GM19397 (cell line): Measurements from ENCODE around the gene GLYATL1B.
"Not testable (repeated sequence)": the region's sequence is repeated elsewhere in the genome, so short reads cannot be mapped to it uniquely, and the experiment has no call there.

ENCODE experiments used
- ATAC-seq: cut with Tn5 transposase; IDR thresholded peaks from one replicate; pipeline ENCODE4 v1.9.1; 2021; ENCODE audit warnings: mild to moderate bottlenecking, moderate library complexity; ENCODE audit not compliant: unreplicated experiment

GLYATL1B gene

DNA sequence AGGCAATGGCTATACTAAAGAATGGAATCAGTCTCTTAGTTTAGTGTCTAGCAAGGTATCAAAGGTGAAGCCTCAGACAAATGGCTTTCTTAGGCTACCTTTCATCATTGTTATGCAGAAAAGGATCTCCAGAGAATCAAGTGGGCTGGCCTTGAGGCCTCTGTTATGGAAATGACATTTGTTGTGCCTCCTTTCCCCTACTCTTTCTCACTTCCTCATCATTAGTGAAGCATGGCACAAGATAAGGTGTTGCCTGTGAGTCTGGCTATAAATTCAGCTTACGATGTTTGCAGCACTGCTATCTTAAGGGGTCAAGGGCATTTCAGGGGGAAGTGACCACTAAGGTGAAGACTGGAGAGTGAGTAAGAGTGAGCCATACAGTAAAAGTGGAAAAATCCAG lies 9.1 kb downstream of the GLYATL1B start:
- peak; percentile 73 for ATAC-seq

DNA sequence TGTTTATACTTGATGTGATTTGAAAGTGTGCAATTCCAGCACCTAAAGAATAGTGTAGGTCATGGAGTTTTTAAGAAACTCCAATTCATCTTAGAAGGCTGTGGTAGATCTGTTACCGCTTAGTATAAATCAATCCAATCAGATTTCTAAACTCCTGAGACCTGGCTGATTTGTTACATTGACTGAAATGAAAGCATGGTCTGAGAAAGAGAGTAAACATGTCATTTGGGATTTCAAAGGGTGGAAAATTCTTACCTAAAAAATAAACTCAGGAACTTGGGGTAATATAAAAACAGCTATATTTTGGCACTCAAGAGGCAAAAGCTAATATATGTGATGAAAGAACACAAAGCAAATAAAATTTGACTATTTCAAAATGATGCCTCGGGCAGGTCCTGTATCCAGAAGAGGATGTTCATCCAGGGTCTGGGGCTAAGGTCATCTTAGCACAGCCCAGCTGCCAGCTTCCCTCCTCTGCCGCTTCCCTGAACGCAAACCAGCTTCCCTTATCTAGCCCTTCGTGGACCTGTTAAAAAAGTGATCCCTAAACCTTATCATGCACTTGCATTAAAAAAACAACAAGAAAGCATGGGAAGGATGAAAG lies 10.0 kb downstream of the GLYATL1B start:
- ATAC-seq, result not testable (repeated sequence)

DNA sequence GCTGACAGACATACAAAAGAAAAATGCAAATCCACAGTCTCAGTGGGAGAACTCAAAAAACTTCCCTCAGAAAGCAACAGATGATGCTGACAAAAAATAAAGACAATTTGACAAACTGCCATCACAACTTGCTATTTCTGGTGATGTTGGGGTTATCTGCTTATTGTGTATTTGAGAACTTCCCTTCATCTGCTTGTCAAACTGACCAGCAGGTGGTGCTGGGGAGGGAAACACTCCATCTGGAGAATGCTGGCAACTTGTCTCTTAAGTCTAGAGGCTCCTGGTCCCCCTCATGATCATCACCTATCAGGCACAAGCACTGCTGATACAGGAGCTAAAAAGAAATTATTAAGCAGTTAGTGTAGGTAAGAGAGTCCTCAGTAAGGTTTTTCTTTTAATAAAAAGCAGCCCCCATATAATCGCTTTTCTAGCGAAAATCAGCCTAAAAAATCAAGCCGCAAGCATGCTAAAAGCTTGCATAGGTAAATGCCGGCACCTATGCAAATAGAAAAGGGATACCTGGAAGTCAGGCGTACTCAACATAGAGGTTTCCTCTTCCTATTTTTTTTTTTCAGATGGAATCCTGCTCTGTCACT lies 11.1 kb downstream of the GLYATL1B start:
- no peak for ATAC-seq

DNA sequence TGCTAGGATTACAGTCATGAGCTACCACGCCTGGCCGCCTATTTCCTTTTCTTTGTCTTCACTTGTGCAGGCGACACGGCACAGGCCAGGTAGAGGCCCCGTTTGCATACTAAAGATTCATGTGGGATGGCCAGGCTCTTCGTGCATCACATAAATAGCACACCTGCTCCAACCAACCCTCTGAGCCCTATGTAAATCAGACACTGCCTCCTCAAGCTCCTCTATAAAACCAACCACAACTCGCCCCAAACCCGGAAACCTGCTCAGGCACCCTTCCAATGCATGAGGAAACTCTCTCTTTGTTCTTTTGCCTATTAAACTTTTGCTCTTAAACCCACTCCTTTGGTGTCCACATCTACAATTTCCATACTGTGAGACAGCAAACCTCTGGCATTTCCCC lies 11.8 kb downstream of the GLYATL1B start:
- not testable (repeated sequence) for ATAC-seq

DNA sequence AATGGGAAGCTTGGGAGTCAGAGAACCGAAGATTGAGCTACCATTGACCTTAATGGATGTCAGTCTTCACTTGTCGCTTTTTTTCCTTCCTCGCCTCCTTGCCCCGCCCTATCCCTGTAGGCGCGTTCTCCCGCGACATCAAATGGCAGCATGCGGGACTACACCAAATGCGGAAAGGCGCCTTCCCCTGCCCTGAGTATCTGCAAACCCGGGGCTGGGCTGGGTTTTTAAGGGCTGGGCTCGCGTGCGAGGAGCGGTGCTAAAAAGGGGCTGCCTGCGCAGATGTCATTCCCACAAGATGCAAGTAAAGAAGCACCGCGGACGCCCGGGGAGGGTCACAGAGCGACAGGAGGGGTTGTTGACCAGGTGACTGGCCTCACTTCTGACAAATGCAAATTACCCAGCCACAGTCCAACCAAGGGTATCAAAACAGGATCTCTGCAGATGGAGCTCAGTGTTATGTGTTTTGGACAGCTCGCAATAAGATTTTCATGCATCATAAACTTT lies 16.2 kb downstream of the GLYATL1B start:
- ATAC-seq, result peak; percentile 70

DNA sequence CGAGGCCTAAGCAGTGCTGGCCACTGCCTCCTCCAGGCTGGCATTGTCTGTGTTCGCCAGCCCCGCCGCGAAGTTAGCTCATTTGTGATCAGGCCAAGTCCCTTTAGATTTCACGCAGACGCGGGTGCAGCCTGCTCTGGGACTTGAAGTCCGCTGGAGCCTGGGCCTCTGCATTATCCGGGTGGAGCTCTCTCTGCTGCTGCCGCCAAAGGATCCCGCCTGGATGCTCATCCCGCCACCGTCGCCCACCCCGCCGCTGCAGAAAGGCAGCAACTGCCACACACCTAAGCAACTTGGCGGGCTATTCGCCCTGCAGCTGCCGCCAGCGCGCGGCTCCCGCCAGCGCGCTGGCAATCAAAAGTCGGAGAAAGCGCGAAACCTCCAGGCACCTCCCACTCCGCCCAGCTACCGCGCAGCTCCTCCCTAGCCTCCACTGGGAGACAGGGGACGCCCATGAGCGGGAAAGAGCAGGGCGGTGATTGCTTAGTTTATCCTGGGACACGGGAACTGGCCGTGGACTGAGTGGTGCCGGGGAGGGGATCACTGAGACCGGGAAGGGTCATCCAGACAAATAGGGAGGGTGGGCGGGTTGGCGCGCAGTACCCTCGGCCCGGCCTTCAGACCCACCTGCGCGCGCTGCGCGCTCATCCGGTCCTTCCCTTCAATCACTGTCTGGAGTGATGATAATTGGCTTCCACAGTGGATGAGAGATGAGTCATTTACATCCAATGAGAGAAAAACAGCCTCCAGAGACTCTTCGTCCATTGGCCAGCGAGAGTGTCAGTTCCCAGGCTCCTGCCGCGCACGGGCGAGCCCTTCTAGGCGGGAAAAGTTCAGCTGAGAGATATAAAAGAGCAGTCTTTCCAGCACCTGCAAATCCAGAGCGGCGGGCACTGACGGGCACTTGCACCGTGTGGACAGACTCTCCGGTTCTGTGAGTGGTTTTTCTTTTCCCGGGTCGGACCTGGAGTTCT lies 20.5 kb downstream of the GLYATL1B start, which contains the start of gene FAM111B:
FAM111B (plus strand) TSS at position 875 of the 974 bp plus-strand sequence. CDS start 2,389 bp downstream, outside the sequence.
- peak; percentile 59 for ATAC-seq

DNA sequence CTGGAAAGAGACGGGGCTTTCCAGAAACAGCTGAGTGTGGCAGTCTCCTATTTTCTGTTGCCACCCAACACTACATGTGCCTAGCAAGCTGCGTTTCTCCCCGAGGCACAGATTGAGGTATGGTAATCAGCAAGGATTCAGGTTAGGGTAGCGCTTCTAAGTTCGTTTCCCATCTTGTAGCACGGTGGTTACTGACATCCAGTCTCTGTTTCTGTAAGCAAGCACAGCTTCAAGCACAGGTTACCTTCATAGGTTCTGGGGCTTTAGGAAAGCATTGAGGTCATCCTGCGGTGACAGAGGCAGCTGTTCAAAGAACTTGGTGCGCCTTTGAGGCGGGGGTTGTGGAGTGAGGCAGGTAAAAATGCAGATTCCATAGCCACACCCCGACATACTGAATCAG lies 21.6 kb downstream of the GLYATL1B start:
- peak; percentile 27 for ATAC-seq

DNA sequence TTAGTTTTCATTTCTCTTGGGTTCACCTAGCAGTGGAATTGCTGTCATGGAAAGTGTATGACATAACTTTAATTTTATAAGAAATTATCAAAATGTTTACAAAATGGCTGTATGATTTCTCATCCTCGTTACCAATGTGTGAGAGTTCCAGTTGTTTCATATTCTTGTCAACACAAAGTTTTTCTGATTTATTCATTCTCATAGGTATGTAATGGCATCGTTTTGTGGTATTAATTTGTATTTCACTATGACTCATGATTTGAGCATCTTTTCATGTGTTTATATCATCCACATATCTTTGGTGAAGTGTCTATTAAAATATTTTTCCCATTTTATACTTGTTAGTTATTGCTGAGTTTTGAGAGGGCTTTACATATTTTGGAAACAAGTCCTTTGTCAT lies 26.4 kb downstream of the GLYATL1B start:
- ATAC-seq, result no peak

DNA sequence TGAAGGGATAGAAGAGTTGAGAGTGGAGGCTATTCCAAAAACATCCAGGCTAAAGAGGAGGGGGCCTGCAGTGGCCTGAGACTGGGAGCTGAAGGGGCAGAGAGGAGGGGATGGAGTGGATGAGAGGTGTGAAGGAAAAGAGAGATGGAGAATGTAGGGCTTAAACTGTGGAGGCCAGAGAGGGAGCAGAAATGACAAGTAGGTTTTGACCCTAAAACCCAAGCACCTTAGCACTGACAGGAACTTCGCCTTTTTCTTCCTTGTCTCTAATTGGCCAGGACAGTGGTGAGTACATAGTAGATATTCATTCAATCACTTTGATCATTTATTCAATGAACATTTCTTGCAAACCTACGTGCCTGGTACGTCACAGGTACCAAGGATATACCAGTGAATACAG lies 28.2 kb downstream of the GLYATL1B start:
- ATAC-seq, result no peak

DNA sequence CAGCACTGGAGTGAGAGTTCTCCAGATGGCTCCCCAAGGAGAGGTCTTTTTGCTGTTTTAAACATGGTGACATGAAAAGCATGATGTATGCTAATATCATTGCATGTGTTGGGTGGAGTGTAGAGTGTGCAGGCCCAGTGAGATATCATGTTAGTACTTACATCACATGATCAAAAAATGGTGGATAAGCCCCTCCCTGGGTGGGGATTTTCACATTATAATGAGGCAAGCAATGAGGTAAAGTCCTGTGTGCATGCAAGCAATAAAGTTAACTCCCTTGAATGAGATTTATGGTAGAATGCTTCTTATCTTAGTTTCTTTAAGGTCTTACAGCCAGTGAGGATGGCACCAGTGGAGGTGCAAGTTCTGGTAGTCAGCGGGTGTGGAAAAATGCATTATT lies 29.4 kb downstream of the GLYATL1B start:
- no peak for ATAC-seq

DNA sequence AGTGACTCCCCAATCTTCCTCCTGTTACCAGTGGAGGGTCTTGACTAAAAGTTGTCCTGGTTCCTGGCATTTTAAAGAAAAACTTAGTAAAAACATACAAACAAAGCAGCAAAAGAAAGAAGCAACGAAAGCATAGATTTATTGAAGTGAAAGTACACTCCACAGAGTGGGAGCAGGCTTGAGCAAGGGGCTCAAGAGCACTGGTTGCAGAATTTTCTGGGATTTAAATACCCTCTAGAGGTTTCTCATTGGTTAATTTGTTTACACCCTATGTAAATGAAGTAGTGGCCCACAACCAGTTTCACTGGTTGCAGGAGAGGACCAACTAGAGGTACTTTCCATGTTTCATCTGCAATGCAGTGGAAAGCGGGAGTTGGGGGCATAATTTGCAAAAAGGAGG lies 31.7 kb downstream of the GLYATL1B start:
- no peak for ATAC-seq

DNA sequence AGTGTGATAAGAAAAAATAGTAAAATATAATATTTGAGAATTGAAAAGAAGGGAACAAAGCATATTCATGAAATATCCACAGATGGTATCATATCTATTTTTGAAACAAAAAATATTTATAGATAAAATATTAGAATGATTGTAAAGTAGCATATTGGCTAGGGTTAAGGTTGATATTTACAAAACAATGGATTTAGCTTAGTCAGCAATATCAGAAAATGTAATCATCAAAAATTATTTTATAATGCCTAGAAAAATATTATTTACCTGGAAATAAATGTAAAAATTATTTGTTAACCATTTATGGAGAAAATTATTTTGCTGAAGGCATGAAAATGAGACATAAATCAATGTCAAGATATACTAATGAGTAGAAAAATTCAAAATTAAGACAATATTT lies 33.7 kb downstream of the GLYATL1B start:
- ATAC-seq, result no peak

DNA sequence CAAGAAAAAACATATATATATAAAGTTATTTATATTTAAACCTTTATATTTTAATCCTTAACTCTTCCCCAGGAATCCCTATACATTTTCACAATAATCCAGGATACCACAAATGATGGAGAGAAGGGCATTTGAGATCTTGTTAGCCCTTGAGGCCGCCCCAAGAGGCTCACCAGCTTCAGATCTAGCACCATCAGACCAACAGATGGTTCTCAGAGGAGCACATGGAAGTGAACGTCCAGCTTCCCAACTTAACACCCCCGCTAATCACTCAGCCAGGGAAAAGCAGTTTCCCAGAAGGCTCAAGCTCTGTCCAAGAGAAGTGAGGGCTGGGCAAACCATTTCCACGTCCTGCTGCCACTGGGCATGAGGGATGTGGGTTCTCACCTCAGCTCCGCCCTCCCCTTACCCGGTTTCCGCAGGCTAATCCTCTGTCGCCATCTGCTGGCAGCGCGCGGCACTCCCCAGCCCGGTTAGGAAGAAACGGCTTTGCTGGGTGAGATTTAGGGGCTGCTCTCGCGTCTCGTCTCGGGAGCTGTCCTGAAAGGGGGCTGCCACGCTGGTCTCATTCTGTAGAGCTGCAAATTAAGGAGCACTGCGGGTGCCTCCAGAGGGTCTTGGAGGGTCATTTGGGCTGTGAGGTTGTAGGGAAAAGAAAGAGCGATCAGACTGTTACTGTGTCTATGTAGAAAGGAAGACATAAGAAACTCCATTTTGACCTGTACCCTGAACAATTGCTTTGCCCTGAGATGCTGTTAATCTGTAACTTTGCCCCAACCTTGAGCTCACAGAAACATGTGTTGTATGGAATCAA lies 49.7 kb downstream of the GLYATL1B start:
- ATAC-seq, result peak; percentile 93

DNA sequence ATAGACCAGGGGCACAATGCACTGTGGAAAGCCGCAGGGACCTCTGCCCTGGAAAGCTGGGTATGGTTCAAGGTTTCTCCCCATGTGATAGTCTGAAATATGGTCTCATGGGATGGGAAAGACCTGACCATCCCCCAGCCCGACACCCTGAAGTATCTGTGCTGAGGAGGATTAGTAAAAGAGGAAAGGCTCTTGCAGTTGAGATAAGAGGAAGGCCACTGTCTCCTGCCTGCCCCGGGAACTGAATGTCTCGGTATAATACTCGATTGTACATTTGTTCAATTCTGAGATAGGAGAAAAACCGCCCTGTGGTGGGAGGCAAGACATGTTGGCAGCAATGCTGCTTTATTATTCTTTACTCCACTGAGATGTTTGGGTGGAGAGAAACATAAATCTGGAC lies 50.4 kb downstream of the GLYATL1B start:
- not testable (repeated sequence) for ATAC-seq

DNA sequence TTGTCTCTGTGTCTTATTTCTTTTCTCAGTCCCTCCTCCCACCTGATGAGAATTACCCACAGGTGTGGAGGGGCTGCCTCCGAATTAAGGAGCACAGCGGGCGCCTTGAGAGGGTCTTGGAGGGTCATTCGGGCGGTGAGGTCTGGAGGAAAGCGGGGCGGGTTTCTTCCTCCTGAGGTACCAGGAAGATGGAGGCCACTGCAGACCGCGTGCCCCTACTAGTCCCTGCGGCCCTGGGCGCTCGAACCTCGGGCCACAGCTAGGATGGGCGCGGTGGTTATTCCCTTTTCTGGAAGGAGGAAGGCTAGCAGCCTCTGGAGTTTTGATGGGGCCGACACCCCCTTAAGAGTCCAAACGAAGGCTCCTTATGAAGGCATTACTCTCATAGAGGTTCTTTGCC lies 51.1 kb downstream of the GLYATL1B start:
- ATAC-seq, result no peak

DNA sequence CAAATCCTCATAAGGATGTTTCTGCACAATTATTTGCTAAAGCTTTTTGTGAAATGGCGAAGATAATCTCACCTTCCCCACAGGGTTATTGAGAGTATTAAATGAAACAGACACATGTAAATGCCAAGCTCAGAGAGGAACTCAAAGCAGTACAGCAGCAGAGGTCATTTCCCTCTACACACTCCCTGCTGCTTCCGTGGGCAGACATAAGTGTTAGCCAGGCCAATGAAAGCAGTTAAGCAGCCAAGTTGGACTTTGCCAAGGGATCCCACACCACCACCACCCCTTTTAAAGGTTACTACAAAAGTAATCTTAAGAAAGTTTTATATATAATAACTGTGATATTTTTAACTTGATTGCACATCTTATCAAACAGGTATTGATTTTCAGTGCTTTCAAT lies 52.5 kb downstream of the GLYATL1B start:
- ATAC-seq, result no peak

DNA sequence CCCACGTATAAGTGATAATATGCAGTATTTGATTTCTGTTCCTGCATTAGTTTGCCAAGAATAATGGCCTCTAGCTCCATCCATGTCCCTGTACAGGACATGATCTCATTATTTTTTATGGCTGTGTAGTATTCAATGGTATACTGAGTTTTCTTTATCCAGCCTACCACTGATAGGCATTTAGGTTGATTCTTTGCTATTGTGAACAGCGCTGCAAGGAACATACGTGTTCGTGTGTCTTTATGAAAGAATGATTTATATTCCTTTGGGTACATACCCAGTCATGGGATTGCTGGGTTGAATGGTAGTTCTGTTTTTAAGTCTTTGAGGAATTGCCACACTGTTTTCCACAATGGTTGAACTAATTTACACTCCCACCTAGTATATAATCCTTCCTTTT lies 55.1 kb downstream of the GLYATL1B start:
- ATAC-seq, result no peak

DNA sequence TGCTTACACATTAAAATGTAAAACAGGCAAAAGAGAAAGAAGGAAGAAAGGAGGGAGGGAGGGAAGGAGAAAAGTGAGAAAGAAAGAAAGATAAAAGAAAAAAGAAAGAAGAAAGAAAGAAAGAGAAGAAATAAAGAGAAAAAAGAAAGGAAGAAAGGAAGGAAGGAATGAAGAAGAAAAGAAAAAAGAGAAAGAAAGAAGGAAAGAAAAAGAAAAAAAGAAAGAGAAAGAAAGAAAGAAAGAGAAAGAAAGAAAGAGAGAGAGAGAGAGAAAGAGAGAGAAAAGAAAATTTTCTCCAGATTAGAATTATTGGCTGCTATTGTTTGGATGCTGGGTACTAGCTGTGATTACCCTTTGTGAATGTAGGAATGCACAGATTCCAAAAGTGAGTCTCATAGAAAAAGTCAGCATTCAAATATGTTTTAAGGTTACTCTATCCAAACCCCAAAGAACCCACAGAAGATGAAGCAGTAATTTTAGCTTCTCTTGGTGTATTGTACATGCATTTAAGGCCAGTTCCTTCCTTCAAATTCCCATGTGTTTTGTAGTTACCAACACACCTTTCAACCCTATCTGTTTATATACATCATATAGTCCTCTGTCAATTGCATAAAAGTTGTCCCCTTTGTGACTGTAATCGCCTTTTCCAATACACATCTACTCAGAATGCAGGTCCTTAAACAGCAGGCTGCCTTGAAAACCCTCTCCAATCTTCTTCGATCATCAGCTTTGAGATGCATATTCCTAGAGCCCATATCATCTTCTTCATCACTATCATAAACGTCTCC lies 55.8 kb downstream of the GLYATL1B start:
- ATAC-seq, result no peak

DNA sequence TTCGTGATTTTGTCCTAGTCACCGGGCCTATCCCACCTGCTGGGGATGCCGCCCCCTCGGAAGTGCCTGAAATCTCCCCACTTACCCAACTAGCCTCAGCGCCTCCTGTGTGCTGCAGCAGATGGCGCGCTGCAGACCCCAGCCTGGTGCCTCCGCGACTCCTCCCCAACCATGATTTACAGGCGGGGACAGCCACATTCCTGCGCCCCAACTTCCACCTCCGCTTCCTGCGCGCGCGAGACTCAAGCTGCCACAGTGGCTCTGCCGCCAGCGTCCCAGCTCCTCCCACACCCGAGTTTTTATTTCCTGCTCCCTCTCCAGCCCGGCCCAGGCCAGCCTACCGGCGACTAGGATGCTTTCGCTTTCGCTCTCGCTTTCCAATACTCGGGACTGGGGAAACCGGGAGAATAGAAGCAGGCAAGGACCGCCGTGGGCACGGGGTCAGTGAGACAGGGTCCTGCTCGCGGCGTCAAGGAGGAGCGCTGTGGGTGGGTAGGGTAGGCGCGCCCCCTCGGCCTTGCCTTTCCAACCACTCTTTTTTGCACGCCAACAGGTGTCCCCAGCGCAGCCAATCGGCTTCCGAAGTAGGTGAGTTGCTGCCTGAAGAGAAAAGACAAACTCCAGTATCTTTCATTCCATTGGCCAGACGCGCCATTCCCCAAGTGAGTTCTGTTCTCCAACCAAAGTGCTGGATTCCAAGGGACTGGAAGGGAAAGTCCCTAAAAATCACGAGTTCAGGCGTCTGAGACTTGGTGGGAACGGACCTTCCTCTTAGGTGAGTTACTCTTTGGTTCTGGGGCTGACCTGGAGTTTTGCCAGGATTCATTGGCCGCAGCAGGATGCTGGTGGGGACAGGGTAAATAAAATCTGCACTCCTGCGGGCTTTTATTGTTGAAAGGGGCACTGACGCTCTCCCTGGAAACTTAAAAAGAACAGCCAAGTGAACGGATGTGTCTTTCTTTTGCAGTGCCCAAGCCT lies 56.7 kb downstream of the GLYATL1B start, which contains the start of gene FAM111A:
FAM111A (plus strand) TSS at position 327 of the 978 bp plus-strand sequence. CDS start 6,017 bp downstream, outside the sequence.
- ATAC-seq, result peak; percentile 67
